Peyer's patch (tissue), 4 donors: ENCODE measurements around the gene TMEM131. TPM values are rescaled to one million over a fixed set of nuclear protein-coding genes. Genes with fewer than 3 reads are reported as not detected.

Experiments used
- DNase-seq, 3 donors: peaks; one replicate each; pipeline ENCODE4 v3.0.0-alpha.2; 2017 to 2019
- H3K27ac ChIP-seq, 4 donors: fragments of 200-600 bp; sonication (generic); one replicate each; pipeline ENCODE4 v1.5.1; 2016 to 2019
- H3K27me3 ChIP-seq, 2 donors: fragments of 200-600 bp; sonication (generic); one replicate each; pipeline ENCODE4 v1.5.1; 2019
- H3K36me3 ChIP-seq, 3 donors: fragments of 200-600 bp; sonication (generic); one replicate each; pipeline ENCODE4 v1.5.1; 2016 to 2019
- H3K4me1 ChIP-seq, 4 donors: fragments of 200-600 bp; sonication (generic); one replicate each; pipeline ENCODE4 v1.5.1; 2016 to 2019
- H3K4me3 ChIP-seq, 4 donors: fragments of 200-600 bp; sonication (generic); 1 replicate in 3 of 4; 2 replicates in 1 of 4; pipeline ENCODE4 v1.5.1; 2016 to 2019; ENCODE audit warnings: mild to moderate bottlenecking in 1 of 4
- H3K9me3 ChIP-seq, 4 donors: fragments of 200-600 bp; sonication (generic); one replicate each; pipeline ENCODE4 v1.5.1; 2016 to 2019; ENCODE audit warnings: mild to moderate bottlenecking in 1 of 4
- CTCF ChIP-seq, 6 experiments: fragments of 450-650 bp in 4 of 6; fragments of 200-600 bp in 2 of 6; sonication (generic) in 1 of 6; IDR thresholded peaks; one replicate each; pipeline ENCODE4 v1.5.1; 2017 to 2019; ENCODE audit warnings: antibody characterized with exemption in 6 of 6, mild to moderate bottlenecking in 3 of 6, moderate library complexity in 1 of 6
- POLR2A ChIP-seq, 2 donors: fragments of 450-650 bp; IDR thresholded peaks; one replicate each; pipeline ENCODE4 v1.5.1; 2017; ENCODE audit warnings: antibody characterized with exemption in 2 of 2, mild to moderate bottlenecking in 2 of 2, moderate library complexity in 2 of 2
- total RNA-seq, 4 donors: library from RNA; depleted of rRNA; stranded (reverse); fragments of >200 nt; gene quantifications; one replicate each; pipeline ENCODE4 v1.1.0, GENCODE V29; 2016

TMEM131 gene
- total RNA-seq, 4 donors from 2014 or later, result 64.6 to 86.3 (median 74.5) TPM

GRCh38 chr2:97759727-97760407 is 235.9 kb downstream of the TMEM131 start:
- no peaks in the 10 kb centered on the region for H3K4me1 ChIP-seq
- H3K9me3 ChIP-seq, result no peaks in the 10 kb centered on the region
- no peak overlapping the region for H3K4me3 ChIP-seq
- peaks cover 0 to 95% (median 3%) of the 10 kb centered on the region in 3 donors for H3K36me3 ChIP-seq
- no peak overlapping the region for H3K27ac ChIP-seq
- DNase-seq, result no peak
- no peaks in the 10 kb centered on the region for H3K27me3 ChIP-seq
- TF ChIP-seq POLR2A (IDR thresholded peaks at IDR 0.05), result no peak
- no peak for TF ChIP-seq CTCF (IDR thresholded peaks at IDR 0.05)

- DNase-seq, result no peak
- Histone ChIP-seq H3K4me3 (no peak overlapping the region), H3K27ac (no peak overlapping the region), H3K36me3 (peaks cover 0 to 81% (median 3%) of the 10 kb centered on the region in 3 donors), H3K9me3 (no peaks in the 10 kb centered on the region), H3K27me3 (no peaks in the 10 kb centered on the region), H3K4me1 (no peaks in the 10 kb centered on the region)
- TF ChIP-seq POLR2A (IDR thresholded peaks at IDR 0.05) (no peak), CTCF (IDR thresholded peaks at IDR 0.05) (no peak)
These were observed 237.5 kb downstream of the TMEM131 start for GRCh38 chr2:97758131-97758705.

- H3K4me1 ChIP-seq, result no peaks in the 10 kb centered on the region
- H3K27ac ChIP-seq, result no peak overlapping the region
- TF ChIP-seq CTCF (IDR thresholded peaks at IDR 0.05) (no peak), POLR2A (IDR thresholded peaks at IDR 0.05) (no peak)
- H3K4me3 ChIP-seq, result no peak overlapping the region
- no peak for DNase-seq
- no peaks in the 10 kb centered on the region for H3K27me3 ChIP-seq
- no peaks in the 10 kb centered on the region for H3K9me3 ChIP-seq
- peaks cover 0 to 69% (median 3%) of the 10 kb centered on the region in 3 donors for H3K36me3 ChIP-seq
These were observed 238.7 kb downstream of the TMEM131 start for GRCh38 chr2:97757062-97757461.

- no peaks in the 10 kb centered on the region for H3K27me3 ChIP-seq
- no peaks in the 10 kb centered on the region for H3K9me3 ChIP-seq
- no peaks in the 10 kb centered on the region for H3K4me1 ChIP-seq
- H3K27ac ChIP-seq, result no peak overlapping the region
- H3K36me3 ChIP-seq, result peaks cover 0 to 57% (median 3%) of the 10 kb centered on the region in 3 donors
- H3K4me3 ChIP-seq, result no peak overlapping the region
- DNase-seq, result no peak
- no peak for TF ChIP-seq POLR2A (IDR thresholded peaks at IDR 0.05)
These were observed 240.3 kb downstream of the TMEM131 start for GRCh38 chr2:97755491-97755890.

GRCh38 chr2:97754690-97755346 is 240.9 kb downstream of the TMEM131 start:
- no peaks in the 10 kb centered on the region for H3K27me3 ChIP-seq
- H3K4me1 ChIP-seq, result no peaks in the 10 kb centered on the region
- DNase-seq, result no peak
- H3K27ac ChIP-seq, result no peak overlapping the region
- H3K36me3 ChIP-seq, result peaks cover 0 to 50% (median 3%) of the 10 kb centered on the region in 3 donors
- H3K9me3 ChIP-seq, result no peaks in the 10 kb centered on the region
- no peak overlapping the region for H3K4me3 ChIP-seq
- TF ChIP-seq CTCF (IDR thresholded peaks at IDR 0.05) (no peak), POLR2A (IDR thresholded peaks at IDR 0.05) (no peak)
